GM19035 (cell line): ENCODE results near the gene CLMN.

Experiments
- ATAC-seq: cut with Tn5 transposase; IDR thresholded peaks from one replicate; pipeline ENCODE4 v1.9.1; 2021; ENCODE audit not compliant: unreplicated experiment

CLMN gene

GRCh38 chr14:95245334-95245733 lies 74.4 kb downstream of the CLMN start:
- no peak for ATAC-seq

- no peak for ATAC-seq
Observed at GRCh38 chr14:95244587-95244986, 75.1 kb downstream of the CLMN start.

GRCh38 chr14:95242870-95243269 lies 76.8 kb downstream of the CLMN start:
- ATAC-seq, result no peak

DNA sequence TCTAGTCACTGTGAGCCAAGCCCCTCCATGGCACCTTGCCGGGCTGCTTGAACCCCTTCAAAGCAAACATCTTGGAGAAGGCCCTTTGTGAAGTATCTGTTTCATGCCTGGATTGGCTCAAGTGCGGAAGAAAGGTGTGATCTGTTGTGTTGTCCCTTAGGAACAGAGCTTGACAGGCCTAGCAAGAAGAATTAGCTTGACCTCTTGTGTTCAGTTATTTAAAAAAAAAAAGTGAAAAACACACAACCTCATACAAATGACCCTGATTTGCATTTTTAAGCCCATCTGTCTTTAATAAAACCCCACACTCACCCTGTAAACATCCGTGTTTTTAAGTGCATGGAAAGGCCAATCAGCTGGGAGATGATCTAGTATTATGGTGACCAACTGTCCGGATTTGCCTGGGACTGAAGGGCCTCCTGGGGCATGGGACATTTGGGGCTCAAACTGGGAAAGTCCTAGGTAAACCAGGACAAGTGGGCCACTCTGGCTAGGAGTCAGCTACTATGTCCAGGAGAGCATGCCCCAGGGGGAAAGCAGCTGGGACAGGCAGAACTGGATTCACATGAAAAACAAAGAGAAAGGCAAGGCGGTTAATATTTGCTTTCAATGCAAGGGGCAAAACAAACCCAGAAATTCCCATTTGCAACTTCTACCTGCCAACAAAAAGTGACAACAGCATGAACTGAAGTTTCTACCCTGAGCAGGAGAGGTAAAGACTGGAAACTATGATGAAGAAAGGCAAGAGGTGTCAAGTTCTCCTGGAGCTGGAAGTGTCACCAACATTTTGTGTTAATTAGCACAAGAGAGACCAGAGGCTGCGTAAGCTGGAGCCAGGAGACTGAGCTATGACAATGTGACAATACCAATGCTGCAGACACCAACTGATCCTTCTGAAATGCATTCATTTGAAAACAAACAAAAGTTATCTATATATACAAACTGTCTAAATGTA lies 78.6 kb downstream of the CLMN start:
- no peak for ATAC-seq

DNA sequence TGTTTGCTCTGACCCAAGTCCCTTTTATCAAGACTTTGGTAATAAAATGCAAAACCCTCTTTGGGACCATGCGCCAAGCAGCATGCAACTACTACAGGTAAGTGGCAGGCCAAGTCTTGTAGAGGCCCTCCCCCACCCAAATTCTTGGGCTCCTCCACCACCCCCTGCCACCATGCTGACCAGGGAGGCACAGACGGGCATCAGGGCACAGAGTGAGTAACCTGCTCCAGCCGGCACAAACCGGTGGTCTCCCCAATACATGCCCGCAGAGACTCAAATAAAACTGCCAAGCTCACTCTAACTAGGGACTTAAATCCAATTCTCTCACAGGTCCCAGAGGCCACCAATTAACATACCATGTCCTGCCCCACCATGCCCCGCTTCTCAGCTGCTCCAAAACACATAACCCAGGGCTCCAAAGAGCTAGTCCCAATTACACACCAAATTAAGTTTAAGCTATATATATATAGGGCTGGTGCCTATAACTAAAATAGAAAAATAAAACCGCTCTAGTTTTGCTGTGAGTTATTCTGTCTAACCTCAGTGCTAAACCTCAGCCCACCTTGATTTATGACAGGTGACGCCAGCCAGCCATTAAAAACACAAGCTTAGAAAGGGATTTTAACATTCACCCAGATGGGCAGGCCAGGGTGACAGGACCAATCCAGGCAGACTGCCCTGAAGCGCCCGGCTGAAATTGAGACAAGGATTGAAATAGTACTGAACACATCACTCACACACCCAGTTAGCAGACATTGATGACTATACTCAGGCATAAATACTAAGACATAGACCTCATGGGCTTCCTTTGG lies 81.0 kb downstream of the CLMN start:
- ATAC-seq, result no peak

- no peak for ATAC-seq
Observed at GRCh38 chr14:95237958-95238340, 81.8 kb downstream of the CLMN start.

GRCh38 chr14:95237121-95237957 lies 82.4 kb downstream of the CLMN start:
- no peak for ATAC-seq

DNA sequence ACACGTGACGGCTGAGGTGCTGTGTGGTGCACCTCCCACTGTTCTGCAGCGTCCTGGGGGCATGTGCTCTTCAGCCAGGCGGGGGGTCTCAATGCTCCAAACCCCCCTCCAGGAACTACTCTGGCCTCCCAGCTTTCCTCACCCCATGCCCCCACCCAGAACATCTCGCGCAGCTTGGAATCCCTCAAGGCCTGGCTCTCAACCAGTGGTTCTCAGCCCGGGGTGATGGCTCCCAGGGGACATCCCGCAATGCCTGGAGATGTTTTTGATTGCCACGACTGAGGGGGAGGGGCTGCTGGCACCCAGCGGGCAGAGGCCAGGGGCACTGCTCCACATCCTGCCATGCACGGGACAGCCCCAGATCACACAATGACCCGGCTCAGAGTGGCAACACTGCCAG lies 83.5 kb downstream of the CLMN start:
- no peak for ATAC-seq

- no peak for ATAC-seq
Observed at GRCh38 chr14:95235767-95236166, 83.9 kb downstream of the CLMN start.

- no peak for ATAC-seq
Observed at GRCh38 chr14:95235351-95235750, 84.4 kb downstream of the CLMN start.

DNA sequence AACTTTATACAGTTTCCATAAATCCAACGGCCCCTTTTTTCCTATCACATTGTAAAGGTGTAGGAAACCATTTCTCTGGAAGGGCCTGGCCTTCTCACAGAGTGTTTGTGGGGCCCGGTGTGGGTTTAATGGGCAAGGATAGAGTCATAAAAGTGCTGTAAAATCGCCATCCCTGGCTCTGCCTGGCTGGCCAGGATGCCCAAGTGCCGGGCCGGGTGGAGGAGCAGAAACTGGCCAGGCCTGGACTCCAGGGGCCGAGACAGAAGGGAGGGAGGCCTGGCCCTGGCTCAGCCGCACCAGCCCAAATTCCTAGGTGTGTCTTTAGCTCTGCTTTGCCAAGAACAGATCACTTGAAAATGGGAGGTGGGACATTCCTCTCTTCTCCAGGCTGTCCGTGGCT lies 85.3 kb downstream of the CLMN start:
- no peak for ATAC-seq

DNA sequence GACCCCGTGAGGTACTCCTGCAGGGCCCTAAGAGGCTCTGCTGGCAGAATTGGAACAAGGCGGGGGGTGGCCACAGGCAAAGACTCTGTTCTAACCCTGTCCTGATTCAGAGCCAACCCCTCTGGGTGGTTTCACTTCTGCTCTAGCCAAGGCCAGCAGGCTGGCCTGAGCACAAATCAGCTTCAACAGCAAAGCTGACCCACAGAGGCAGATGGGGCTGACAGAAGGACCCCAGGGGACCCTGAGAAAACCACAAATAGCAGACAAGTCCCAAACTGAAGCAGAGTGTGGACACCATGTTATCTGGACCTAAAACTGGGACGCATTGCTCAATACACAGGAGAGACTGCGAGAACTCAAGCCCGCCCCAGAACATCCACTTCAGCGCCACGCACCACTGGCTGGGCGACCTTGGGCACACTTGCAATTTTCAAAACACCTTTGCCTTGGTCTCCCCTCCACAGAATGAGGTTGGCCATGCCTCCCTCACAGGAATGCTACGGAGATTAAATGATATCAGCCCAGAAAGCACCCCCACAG lies 85.9 kb downstream of the CLMN start:
- ATAC-seq, result peak; percentile 84

DNA sequence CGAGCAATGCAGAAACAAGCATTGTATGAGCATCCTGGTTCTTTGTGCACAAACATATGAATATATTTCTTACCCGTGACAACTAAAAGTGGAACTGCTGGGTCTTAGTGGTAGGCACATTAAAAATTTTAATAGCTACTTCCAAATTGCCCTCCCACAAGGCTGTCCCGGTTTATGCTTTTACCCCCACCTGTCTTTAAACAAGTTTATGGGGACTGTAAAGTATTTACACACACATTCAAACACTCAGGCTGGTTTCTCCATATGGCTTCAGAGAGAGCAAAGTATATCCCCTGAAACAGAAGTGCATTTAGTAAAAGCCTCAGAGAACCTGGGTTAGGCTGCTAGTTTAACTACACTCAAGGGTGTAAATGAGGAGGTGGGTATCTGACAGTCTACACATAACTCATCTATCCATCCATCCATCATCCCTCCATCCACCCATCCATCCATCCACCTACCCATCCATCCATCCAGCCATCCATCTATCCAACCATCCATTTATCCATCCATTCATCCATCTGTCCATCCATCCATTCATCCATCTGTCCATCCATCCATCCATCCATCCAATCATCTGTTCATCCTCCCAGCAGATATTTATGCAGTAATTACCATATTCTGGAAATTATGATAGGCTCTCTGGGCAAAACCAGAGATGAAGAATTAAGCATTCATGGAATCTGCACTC lies 86.7 kb downstream of the CLMN start:
- no peak for ATAC-seq

DNA sequence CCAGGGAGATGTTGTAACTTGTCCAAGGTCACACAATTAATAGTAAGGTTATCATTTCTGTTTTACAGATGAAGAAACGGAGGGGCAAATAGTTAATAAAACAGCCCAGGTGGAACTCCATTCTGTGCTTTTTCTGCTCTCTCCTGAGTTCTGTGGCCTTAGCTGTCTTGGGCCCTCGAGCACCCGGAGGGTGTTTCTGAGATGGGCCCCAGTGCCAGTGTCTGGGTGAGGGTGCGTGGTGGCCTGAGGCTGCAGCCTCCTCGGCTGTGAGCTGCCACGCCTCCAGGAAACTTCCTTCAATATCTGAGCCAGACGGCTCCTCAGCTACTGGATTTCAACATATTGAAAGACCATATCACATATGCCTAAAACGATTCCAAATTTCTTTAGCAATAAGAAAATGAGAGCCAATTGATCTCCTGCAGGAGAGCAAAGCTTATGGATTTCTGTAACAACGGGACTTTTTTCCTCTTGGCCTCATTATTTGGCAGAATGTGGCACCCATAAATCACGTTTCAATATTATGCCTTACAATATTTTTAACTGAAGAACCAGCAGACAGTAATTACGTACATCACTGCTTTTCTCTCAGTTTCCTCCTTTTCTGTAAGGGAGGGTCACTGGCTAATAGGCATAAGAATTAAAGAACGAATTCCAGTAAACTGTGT lies 87.6 kb downstream of the CLMN start:
- no peak for ATAC-seq

- no peak for ATAC-seq
Observed at GRCh38 chr14:95229749-95230148, 90.0 kb downstream of the CLMN start.

GRCh38 chr14:95228240-95228639 lies 91.5 kb downstream of the CLMN start:
- ATAC-seq, result no peak

DNA sequence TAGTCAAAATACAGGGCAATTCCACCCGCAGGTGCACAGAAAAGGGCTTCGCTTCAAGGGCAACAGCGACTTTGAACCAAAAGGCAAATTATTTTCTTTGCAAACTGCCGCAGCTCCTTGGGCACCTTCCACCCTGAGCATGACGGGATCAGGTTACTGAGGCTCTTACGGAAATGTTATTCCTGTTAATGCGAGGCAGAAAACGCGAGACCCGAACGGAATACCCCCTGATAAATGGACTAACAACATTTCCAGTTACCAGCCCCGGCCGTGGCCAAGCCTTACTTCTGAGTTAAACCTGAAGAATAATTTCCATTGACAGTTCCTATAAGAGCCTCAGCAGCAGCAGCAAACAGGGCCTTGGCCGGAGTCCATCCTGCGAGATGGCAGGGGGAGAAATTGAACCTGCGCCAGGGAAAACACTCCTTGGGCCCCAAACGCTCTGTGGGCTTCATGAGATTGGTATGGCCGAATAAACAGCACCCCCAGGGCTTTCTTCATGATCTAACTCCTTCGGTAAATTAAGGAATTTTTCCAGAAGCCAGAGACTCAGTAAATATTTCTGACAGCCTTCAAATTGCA lies 92.3 kb downstream of the CLMN start:
- no peak for ATAC-seq

- no peak for ATAC-seq
Observed at GRCh38 chr14:95226801-95227200, 92.9 kb downstream of the CLMN start.

DNA sequence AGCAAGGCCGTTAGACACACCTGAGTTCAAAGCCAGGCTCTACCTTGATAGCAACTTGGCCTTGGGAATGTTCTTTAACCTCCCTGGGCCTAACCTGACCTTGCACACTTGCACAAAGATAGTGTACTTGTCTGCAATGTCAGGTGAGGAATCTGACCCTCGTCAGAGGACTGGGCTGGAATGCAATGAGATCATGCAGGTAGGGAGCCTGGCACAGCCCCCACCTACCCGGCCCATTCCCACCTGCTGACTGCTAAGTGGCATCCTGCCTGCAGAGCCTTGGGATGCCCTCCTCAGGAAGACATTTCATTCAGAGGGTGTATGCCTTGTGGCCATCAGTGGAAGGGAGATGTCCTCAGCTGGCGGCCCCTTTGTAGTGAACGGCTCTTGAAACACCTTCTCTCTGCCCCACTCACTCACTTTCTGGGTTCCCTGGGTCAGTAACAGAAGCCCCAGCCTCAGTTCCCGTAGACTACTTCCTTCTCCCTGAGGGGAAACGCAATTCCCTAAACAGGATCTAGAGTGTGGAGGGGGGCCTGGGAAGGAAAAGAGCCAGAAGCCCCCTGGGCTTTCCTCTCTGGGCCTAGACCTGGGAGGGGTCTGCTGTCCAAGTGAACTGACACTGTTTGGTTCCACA lies 94.3 kb downstream of the CLMN start:
- no peak for ATAC-seq
